Iris pigment epithelial cell (primary cell): ENCODE measurements around the gene DAPK2.
A peak's percentile ranks its signal among the peaks of the same experiment; 100 is the strongest.
"Not testable (repeated sequence)": the region's sequence is repeated elsewhere in the genome, so short reads cannot be mapped to it uniquely, and the experiment has no call there.

ENCODE experiments used
- DNase-seq: peaks from one replicate; pipeline ENCODE4 v3.0.0-alpha.2; 2011; ENCODE audit warnings: low read depth

The DAPK2 gene

GRCh38 chr15:64053674-64054073, 7.4 kb upstream of the DAPK2 start:
- DNase-seq, result not testable (repeated sequence)

DNA sequence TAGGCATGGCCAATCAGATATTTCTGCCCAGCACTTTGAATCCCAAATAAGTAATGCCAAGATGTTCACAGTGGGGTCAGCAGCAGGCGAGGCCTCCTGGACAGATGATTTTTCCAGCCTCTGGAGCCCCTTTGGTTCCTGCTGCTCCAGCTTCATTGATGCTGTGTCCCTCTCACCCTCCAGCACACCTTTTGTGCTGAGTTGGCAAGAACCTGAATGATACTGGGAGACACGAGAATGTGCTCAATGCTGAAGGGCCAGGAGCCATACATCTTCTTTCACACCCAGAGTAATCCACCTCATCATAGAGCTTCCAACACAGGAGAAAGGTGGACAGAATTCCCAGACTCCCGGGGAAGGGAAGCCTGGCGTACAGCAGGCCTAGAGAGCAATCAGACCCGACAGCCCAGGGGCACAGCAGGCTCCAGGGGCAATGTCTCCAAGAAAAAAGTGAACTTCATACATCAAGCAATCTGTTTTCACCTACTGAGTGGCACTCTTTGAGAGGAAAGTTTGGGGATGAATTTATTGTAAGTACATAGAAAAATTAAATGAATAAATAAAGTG, 6.7 kb upstream of the DAPK2 start:
- DNase-seq, result no peak

DNA sequence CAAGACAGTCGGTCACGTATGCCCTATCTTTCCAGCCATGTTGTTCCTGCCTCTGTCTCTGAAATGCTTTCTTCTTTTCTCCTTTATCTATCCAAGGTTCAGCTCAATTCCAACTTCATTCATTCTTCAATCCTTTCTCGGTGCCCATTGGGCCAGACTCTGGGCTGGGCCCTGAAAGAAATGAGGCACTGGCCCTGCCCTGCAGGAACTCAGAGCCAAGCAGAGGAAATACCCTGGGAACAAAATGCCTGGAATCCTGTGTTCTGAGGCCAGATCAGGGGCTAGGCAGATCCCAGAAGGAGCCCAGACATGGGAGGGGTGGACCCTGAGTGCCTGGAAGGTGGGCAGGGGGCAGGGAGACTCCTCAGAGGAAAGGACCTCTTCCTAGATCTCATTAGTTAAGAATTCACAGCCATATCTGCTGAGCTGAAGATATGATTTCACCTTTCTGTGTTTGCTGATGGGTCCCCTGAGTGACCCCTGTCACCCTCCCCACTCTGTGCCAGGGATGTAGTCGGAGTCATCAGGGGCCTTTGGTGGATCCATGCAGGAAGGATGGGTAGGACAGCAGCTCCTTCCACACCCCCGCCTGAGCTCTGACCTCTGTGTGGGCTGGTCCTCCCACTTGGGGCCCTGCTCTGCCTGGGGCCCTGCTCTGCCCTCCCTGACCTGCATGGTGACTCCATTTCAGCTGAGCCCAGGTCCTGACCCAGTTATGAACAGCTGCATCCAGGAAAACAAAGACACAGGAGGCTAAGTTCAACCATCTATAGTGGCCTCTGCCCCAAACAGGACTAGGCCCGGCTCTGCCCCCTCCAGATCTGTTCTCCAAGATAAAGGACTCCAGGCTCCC, 5.3 kb upstream of the DAPK2 start:
- DNase-seq, result no peak

DNA sequence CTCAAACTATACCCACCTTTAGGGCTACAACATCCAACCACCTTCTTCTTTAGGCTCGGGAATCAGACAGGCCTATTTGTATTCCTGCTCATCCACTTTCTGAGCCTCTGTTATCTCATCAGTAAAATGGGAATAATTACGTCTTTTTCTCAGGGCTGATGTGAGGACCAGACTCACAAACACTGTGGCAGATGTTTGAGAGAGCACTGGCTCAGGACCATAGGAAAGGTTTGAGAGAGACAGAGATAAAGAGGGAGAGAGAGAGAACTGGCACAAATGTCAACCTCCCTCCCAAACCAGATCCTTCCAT, 4.8 kb upstream of the DAPK2 start:
- no peak for DNase-seq

- no peak for DNase-seq
Measured at GRCh38 chr15:64050281-64051092, 4.2 kb upstream of the DAPK2 start.

GRCh38 chr15:64048781-64049460, 2.6 kb upstream of the DAPK2 start:
- no peak for DNase-seq

DNA sequence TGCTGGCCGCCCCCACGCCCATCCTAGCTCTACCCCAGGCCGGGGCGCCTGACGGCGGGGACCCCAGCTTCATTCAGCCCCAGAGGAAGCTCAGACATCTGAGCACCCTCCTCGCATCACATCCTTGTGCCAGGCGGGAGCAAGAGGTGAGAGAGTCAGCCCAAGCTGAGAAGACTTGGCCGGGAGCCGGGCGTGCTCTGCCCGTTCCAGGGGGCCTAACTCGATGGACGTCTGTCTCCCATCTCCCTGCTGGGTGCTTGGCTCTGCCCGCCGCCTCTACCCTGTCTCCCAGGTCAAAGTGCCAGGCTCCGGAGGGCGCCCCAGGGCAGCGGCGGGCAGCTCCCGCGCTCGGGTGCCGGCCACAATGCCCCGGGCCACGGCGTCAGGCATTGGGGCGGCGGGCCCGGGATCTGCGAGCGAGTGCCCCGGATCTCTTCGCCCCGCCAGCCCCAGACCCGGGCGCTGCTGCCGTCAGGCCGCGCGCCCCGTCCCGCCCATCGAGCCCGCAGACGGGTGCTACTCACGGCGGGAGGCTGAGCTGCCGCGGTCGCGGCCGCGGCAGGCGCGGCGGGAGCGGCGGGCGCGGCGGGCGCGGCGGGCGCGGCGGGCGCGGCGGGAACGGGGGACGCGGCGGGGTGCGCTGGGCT, 388 bp downstream of the DAPK2 start:
- DNase-seq, result peak; percentile 13

- DNase-seq, result no peak
Measured at GRCh38 chr15:64045101-64045435, 1.2 kb downstream of the DAPK2 start.

DNA sequence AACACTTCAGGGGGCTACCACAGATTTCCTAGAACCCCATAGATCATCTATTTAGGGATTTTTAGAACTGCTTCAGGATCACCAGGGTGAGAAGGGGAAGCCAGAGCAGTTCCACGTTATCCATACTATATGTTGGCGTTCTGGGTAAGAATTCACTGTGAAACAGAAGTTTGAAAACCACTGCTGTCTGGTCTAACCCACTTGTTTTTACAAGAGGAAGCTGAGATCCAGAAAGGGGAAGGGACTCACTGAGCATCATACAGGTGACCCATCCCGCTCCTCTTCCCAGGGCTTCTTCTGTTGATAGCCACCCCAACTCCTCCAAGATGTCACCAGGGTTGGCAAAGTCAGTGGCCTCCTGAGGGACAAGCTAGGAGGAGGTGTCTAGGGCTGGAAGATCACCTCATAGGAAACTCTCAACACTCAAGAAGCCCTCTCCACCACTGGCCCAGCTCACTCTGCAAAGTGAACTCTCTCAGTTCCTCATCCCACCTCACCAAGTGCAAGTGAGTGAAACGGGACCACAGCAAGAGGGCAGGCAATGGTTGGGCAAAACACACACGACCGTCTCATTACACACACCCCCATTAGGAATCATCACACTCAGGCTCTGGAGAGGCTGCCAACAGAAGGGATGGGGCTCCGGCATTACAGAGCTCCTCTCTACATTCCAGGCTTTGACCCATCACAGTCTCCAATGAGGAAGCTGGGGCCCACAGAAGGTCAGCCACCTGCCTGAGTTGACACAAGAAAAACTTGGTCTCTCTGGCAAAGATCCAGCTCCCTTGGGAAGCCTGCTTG, 1.8 kb downstream of the DAPK2 start:
- DNase-seq, result no peak

DNA sequence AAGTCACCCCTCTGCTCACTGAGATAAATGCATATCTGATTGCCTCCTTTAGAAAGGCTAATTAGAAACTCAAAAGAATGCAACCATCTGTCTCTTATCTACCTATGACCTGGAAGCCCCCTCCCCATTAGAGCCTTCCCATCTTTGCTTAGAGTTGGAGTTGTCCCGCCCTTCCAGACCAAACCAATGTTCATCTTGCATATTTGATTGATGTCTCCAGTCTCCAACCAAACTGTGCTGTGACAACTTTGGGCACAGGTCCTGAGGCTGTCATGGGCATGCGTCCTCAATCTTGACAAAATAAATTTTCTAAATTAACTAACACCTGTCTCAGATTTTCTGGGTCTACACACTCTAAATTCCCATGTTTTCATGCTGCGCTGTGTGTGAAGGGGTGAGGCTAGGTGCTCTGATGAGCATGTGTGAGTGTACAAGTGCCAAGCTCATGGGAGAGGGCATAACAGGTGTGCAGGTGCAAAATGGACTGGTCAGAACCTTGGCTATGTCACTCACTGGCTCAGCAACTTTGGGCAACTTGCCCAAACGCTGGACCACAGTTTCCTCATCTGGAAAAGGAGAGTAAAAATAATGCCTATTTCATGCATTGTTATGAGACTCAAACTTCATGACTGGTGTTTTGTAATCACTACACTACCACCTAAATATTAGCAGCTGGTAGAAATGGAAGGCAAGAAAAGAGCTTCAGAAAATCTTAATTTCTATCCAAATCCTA, 7.2 kb downstream of the DAPK2 start:
- DNase-seq, result no peak

DNA sequence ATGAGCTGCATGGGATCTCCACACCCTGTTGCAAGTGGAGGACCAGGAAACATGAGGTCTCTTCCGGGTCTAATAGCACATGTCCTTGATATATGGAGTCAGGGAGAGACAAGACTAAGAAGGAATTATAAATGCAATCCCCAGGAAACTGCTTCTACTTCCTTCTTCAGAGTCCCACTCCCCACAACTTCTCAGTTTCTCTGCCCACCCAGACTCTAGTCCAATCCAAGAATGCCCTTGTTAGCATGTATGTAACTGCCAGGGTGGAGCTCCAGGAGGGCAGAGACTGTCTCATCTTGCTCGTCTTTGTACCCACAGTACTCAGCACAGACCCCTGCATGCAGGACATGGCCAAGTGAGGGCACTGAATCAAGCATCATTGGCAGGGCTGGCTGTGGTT, 8.3 kb downstream of the DAPK2 start:
- DNase-seq, result no peak

- DNase-seq, result no peak
Measured at GRCh38 chr15:64037116-64037515, 9.2 kb downstream of the DAPK2 start.

GRCh38 chr15:64035525-64035924, 10.8 kb downstream of the DAPK2 start:
- DNase-seq, result no peak

DNA sequence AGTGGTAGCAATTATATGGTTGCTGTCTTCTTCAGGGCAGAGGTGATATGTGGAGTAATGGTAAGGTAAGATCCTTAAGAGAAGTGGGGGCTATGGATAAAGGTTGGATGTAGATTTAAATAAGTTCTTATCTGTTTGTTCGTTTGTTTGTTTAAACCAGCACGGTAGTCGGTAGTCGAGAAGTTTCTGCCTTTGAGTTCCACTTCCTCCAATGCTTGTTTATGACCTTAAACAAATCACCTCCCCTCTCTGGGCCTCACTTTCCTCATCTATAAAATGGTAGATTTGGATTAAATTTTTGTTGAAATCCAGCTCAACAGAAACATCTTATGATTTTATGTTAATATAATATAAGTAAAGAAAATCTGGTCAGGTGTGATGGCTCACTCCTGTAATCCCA, 11.8 kb downstream of the DAPK2 start:
- no peak for DNase-seq

DNA sequence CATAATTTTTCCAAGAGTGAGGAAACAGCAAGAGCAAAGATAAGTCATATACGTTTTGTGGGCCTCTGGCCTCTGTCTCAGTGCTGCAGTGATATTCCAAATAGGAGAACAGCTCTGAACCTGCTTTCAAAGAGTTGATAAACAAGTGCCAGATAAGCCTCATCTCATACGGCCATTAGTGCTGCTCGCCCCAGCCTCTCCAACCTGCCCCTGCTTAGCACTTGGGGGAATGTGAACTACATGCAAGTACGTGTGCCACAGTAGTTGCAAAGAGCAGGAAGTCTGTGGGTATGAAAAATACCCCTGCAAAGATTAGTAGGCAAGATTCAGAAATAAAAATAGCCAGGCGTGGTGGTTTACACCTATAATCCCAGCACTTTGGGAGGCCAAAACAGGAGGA, 14.0 kb downstream of the DAPK2 start:
- DNase-seq, result no peak

DNA sequence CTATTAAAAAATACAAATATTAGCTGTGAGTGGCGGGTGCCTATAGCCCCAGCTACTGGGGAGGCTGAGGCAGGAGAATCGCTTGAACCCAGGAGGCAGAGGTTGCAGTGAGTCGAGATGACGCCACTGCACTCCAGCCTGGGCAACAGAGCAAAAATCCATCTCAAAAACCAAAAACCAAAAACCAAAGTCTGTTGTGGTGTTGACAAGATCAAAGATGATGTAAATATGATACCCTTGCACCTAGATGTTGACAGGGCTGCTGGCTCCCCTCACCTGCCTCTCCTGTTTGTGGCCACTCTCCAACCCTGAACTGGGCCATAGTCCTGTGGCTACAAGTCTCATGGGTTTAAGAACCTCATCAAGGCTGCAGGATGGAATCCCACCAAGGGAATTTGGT, 16.2 kb downstream of the DAPK2 start:
- no peak for DNase-seq

GRCh38 chr15:64029633-64030032, 16.7 kb downstream of the DAPK2 start:
- DNase-seq, result no peak

DNA sequence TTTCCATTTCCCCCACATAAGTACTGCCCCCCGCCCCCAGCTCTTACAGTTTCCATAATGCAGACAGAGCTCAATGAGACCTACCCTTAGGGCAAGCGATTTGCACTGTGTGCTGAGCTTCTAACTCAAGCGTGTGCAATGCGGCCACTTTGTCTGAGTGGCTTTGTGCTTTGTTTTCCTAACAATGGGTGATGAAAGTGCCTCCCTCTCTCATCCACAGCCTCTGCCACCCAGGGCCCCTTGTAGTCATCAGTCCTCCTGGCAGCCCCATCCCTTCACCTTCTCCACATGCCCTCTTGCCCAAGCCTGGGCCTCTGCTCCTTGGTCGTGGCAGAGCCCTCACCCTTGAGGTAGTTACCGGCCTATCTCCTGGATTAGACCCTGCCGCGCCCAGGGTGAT, 17.2 kb downstream of the DAPK2 start:
- DNase-seq, result no peak

DNA sequence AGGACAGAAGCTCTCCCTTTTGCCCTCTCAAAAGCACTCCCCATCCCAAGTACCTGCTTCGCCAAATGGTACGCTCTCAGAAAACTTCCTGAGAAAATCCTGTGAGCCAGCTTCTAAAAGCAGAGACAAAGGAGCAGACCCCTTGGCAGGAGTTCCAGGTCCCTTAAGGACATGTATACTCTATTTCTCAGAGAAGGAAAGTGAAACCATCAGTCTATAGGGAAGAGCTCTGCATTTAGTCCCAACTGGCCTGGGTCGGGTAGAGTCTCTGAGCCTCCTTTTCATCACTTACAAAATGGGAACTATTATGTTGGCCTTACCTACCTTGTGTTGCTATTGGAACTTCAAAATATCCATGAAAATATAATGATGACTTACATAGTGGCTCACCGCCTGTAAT, 19.7 kb downstream of the DAPK2 start:
- DNase-seq, result peak; percentile 10

- peak; percentile 12 for DNase-seq
Measured at GRCh38 chr15:64024172-64025050, 21.9 kb downstream of the DAPK2 start.
